ENCODE measurements around the gene TMEM47. TPM values are rescaled to one million over a fixed set of nuclear protein-coding genes. Genes with fewer than 3 reads are reported as not detected.

The TMEM47 gene
- total RNA-seq, 4 donors from 2014 or later = 7.4 to 19.2 (median 14.2) TPM

DNA sequence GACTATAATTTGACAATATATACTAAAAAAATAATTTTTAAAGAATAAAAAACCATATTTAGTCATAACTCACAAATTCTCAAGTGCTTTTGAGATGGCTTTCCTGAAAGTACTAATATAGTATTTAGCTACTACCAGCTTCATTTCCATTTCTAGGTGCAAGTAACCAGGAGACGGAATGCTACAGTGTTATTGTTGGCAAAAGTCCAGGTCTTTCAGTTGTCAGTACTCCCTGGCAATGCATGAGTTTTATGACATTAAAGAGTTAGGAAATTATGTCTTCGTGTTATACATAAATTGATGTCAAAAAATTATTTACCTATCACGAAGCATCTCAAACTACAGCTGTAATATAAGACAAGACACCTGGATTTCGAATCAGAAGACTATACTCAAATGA is 45.0 kb downstream of the TMEM47 start:
- H3K4me3 ChIP-seq (ENCODE audit: low read depth, poor library complexity, severe bottlenecking) = no peak overlapping the region
- intact Hi-C loops (cut with DNase I; ENCODE audit: low total_unique reads) = no loop called here
- WGBS, 2 donors = 25 to 30% methylated on average over 4 of the region's 4 CpGs
- DNase-seq (ENCODE audit: low spot score in 2 of 2) = no peak
- no peak for TF ChIP-seq CTCF (IDR thresholded peaks at IDR 0.05)
- no peak for TF ChIP-seq POLR2A (IDR thresholded peaks at IDR 0.05)

DNA sequence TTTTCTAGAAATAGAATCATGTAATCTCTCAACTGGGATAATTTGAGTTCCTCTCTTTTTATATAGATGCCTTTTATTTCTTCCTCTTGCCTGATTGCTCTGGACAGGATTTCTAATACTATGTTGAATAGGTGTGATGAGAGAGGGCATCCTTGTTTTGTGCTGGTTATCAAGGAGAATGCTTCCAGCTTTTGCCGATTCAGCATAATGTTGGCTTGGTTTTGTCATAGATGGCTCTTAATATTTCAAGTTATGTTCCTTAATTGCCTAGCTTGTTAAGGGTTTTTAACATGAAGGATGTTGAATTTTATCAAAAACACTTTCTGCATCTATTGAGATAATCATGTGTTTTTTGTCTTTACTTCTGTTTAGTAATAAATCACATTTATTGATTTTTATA is 58.7 kb downstream of the TMEM47 start:
- DNase-seq (ENCODE audit: low spot score in 2 of 2) = no peak
- WGBS, 2 donors = 81 to 93% methylated on average over 1 of the region's 1 CpG
- intact Hi-C loops (cut with DNase I; ENCODE audit: low total_unique reads) = no loop called here
- TF ChIP-seq POLR2A (IDR thresholded peaks at IDR 0.05) = no peak
- TF ChIP-seq CTCF (IDR thresholded peaks at IDR 0.05) = no peak
- H3K4me3 ChIP-seq (ENCODE audit: low read depth, poor library complexity, severe bottlenecking) = no peak overlapping the region

DNA sequence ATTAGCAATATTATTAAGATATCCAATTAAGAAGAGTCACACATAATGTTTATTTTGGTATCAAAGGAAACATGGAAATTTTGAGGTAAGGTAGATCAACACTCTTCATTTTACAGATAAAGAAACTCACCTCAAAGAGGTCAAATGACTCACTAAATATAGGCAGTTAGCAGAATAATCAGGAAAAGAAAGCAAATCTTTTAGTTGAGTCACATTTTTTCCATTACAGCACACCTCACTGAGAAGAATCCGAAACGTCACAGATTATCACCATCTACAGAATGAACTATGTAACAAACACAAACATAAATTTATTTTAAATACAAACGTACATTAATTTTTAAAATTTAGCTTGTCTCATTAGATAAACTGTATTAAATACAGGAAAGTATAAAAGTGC is 70.1 kb downstream of the TMEM47 start:
- intact Hi-C loops (cut with DNase I; ENCODE audit: low total_unique reads) = no loop called here
- DNase-seq (ENCODE audit: low spot score in 2 of 2) = no peak
- WGBS, 2 donors = 60 to 82% methylated on average over 3 of the region's 3 CpGs
- no peak for TF ChIP-seq CTCF (IDR thresholded peaks at IDR 0.05)
- no peak for TF ChIP-seq POLR2A (IDR thresholded peaks at IDR 0.05)
- H3K4me3 ChIP-seq (ENCODE audit: low read depth, poor library complexity, severe bottlenecking) = no peak overlapping the region

DNA sequence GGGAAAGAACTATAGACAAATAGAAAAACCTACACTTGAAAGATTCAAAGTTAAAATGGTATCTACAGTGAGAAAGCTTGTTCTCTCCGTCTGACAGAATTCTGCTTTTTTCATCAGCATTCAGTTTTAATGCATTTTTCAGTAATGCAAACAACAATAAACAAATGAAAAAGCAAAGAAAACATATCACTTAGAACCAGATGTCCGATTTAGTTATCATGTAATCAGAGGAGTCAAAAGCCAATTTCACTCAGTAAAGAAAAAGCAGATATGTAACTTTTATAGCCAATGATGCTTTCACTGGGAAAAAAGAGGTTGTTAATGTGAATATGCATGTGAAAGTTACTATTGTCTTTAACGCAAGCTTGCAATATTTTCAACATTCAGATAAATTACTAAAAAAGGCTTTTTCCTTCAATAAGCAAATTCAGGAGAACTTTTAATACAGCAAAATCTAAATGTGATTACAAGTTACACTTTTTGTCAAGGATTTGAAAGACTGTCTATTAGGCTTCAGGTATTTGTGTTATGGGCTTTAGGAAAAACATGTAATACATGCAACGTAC is 70.7 kb downstream of the TMEM47 start:
- TF ChIP-seq POLR2A (IDR thresholded peaks at IDR 0.05) = no peak
- no peak for TF ChIP-seq CTCF (IDR thresholded peaks at IDR 0.05)
- 51 to 86% methylated on average over 4 of the region's 4 CpGs for WGBS, 2 donors
- intact Hi-C loops (cut with DNase I; ENCODE audit: low total_unique reads) = no loop called here
- no peak for DNase-seq (ENCODE audit: low spot score in 2 of 2)
- no peak overlapping the region for H3K4me3 ChIP-seq (ENCODE audit: low read depth, poor library complexity, severe bottlenecking)

DNA sequence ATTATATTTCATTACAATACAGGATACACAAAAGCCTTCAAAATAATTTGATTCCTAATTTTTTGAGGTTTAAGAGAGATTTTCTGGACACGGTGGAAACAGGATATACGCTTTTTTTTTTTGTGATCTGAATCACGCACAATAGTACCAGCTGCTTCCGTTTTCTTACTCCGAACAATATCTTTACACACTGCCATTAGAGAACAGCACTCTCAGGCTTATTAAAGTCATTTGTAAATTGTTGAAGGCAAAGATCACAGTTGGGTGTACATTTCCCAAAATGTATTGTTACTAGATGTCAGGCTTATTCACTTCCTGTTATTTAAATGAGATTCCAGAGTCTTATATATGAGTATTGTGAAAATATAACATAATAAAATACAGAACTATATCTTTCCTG is 71.5 kb downstream of the TMEM47 start:
- 67 to 73% methylated on average over 5 of the region's 5 CpGs for WGBS, 2 donors

More for the DNA sequence above, 71.5 kb downstream of the TMEM47 start:
- no peak overlapping the region for H3K4me3 ChIP-seq (ENCODE audit: low read depth, poor library complexity, severe bottlenecking)
- DNase-seq (ENCODE audit: low spot score in 2 of 2) = no peak
- intact Hi-C loops (cut with DNase I; ENCODE audit: low total_unique reads) = no loop called here
- no peak for TF ChIP-seq CTCF (IDR thresholded peaks at IDR 0.05)
- TF ChIP-seq POLR2A (IDR thresholded peaks at IDR 0.05) = no peak
